ENCODE results near the gene FBLN2. TPM values are rescaled to one million over a fixed set of nuclear protein-coding genes. Genes with fewer than 3 reads are reported as not detected.

The FBLN2 gene
- total and polyA plus RNA-seq, 2 of the 13 experiments (the other 11 are each of a cell fraction or from before 2014, with no cell fraction given) = not detected

DNA sequence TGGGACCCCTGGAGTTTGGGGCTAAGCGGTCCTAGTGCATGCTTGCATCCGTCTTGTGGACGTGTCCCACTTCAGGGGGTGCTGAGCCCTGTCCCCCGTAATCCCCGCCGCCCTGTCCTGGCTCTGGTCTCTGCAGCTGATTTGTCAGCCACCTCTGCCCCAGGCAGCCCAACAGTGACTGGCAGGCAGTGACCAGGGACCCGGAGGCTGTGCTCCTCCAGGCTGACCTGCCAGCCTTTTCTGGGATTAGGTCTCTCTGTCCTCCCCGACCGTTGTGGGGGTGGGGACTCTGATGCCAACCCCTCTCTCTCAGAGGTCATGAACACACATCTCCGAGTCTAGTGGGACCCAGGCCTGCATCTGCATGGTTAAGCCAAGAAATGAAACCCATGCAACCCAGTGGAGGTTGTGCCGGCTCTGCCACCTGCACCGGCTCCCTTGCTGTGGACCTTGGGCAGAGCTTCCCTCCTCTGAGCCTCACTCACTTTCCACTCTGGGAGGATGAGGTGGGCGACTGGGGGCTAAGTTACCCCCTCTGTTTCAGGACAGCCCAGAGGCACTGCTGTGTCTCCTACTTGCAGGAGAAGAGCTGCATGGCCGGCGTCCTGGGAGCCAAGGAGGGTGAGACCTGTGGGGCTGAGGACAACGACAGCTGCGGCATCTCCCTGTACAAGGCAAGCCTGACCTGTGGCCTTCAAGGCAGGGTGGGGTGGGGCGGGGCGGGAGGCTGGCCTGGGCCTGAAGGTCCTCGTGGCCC lies 60.2 kb downstream of the FBLN2 start (continued):
- TF ChIP-seq ARNT2 (CRISPR knock-in tag; IDR thresholded peaks at IDR 0.05; ENCODE audit: low read depth) (no peak), NRL (CRISPR knock-in tag; IDR thresholded peaks at IDR 0.05; ENCODE audit: borderline replicate concordance) (no peak)

DNA sequence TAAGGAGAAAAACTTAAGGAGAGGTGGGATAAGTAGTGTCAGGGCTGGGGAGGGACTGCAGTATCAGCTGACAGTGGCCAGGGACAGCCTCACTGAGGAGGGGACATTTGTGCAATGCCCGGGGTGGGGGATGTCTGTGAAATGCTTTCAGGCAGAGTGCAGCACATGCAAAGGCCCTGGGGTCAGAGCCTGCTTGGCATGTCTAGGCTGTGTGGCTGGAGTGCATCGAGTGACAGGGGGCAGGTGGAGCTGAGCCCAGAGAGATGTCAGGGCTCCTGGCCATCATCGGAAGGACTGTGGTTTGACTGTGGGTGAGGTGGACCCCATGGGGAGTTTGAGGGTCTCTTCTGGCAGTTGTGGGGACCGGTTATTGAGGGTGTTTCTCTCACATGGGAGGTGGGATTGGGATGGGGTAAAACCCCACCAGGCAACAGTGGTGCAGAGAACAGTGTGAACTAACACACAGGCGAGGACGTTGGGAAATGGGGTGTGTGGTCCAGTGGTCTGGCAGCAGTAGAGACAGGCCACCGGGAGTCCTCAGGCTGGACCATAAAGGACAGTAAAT lies 61.2 kb downstream of the FBLN2 start:
- DNase-seq (ENCODE audit: low spot score) (no peak), FAIRE-seq (no peak), ATAC-seq (no peak)
- in situ Hi-C loops (cut with HindIII; ENCODE audit: extremely low pct_ligation_motif_present, low pct_unique_long_range_greater_than_20kb) (no loop called here), intact Hi-C loops (cut with micrococcal nuclease; ENCODE audit: unreplicated experiment) (no loop called here)
- no peak overlapping the region for H3K27ac ChIP-seq (ENCODE audit: extremely low read length, insufficient read depth, low read length)
- 33% methylated on average over 7 of the region's 7 CpGs for WGBS (ENCODE audit: low lambda C conversion rate)
- no peak overlapping the region for H3K9ac ChIP-seq (ENCODE audit: insufficient read depth, low read depth, low read length)
- H2AFZ ChIP-seq (ENCODE audit: low read length) = no peak overlapping the region
- no peaks in the 10 kb centered on the region for H3K36me3 ChIP-seq (replicated peaks in 1 of 2; ENCODE audit: control insufficient read depth in 1 of 2, insufficient read depth in 2 of 2, low read length in 2 of 2)
- no peaks in the 10 kb centered on the region for H3K79me2 ChIP-seq (ENCODE audit: insufficient read depth, low read length)
- H3K9me3 ChIP-seq (ENCODE audit: low read length) = no peaks in the 10 kb centered on the region
- H3K4me2 ChIP-seq (ENCODE audit: low read depth, low read length) = no peak overlapping the region
- ChIA-PET CTCF (ENCODE audit: low intra/inter-chr PET ratio, low total read pairs) (no interaction called here), POLR2A (no interaction called here)
- no peaks in the 10 kb centered on the region for H4K20me1 ChIP-seq (ENCODE audit: insufficient read depth, low read length)
- no peak overlapping the region for H3K4me3 ChIP-seq (replicated peaks in 1 of 3; ENCODE audit: insufficient read depth in 1 of 3, low read depth in 2 of 3, low read length in 3 of 3)
- BruUV-seq (replicated peaks) = no TSS peak
- no peaks in the 10 kb centered on the region for H3K4me1 ChIP-seq (ENCODE audit: insufficient read depth, low read length)
- peaks cover 10 to 27% of the 10 kb centered on the region in 2 experiments; a peak in 4 of 5 replicates for H3K27me3 ChIP-seq (ENCODE audit: control insufficient read depth in 1 of 2, insufficient read depth in 2 of 2, low read length in 2 of 2)
- TF ChIP-seq, protein P1, sequence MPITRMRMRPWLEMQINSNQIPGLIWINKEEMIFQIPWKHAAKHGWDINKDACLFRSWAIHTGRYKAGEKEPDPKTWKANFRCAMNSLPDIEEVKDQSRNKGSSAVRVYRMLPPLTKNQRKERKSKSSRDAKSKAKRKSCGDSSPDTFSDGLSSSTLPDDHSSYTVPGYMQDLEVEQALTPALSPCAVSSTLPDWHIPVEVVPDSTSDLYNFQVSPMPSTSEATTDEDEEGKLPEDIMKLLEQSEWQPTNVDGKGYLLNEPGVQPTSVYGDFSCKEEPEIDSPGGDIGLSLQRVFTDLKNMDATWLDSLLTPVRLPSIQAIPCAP (CRISPR knock-in tag; IDR thresholded peaks at IDR 0.05; ENCODE audit: low read depth) = no peak
- TF ChIP-seq, protein P2, sequence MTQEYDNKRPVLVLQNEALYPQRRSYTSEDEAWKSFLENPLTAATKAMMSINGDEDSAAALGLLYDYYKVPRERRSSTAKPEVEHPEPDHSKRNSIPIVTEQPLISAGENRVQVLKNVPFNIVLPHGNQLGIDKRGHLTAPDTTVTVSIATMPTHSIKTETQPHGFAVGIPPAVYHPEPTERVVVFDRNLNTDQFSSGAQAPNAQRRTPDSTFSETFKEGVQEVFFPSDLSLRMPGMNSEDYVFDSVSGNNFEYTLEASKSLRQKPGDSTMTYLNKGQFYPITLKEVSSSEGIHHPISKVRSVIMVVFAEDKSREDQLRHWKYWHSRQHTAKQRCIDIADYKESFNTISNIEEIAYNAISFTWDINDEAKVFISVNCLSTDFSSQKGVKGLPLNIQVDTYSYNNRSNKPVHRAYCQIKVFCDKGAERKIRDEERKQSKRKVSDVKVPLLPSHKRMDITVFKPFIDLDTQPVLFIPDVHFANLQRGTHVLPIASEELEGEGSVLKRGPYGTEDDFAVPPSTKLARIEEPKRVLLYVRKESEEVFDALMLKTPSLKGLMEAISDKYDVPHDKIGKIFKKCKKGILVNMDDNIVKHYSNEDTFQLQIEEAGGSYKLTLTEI (CRISPR knock-in tag; conservative IDR thresholded peaks at IDR 0.05) = no peak
- no peak for TF ChIP-seq ZSCAN25 (CRISPR knock-in tag; IDR thresholded peaks at IDR 0.05)
- TF ChIP-seq ZNF747 (CRISPR knock-in tag; IDR thresholded peaks at IDR 0.05; ENCODE audit: borderline replicate concordance) = no peak
- TF ChIP-seq HDAC6 (IDR thresholded peaks at IDR 0.05; ENCODE audit: low read depth, low read length) = no peak
- TF ChIP-seq SRSF9 (IDR thresholded peaks at IDR 0.05; ENCODE audit: borderline replicate concordance, insufficient read depth, low read depth, low read length, poor library complexity, severe bottlenecking) = no peak
- TF ChIP-seq, protein P3, sequence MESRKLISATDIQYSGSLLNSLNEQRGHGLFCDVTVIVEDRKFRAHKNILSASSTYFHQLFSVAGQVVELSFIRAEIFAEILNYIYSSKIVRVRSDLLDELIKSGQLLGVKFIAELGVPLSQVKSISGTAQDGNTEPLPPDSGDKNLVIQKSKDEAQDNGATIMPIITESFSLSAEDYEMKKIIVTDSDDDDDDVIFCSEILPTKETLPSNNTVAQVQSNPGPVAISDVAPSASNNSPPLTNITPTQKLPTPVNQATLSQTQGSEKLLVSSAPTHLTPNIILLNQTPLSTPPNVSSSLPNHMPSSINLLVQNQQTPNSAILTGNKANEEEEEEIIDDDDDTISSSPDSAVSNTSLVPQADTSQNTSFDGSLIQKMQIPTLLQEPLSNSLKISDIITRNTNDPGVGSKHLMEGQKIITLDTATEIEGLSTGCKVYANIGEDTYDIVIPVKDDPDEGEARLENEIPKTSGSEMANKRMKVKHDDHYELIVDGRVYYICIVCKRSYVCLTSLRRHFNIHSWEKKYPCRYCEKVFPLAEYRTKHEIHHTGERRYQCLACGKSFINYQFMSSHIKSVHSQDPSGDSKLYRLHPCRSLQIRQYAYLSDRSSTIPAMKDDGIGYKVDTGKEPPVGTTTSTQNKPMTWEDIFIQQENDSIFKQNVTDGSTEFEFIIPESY (CRISPR knock-in tag; IDR thresholded peaks at IDR 0.05) = no peak
- TF ChIP-seq, protein P4, sequence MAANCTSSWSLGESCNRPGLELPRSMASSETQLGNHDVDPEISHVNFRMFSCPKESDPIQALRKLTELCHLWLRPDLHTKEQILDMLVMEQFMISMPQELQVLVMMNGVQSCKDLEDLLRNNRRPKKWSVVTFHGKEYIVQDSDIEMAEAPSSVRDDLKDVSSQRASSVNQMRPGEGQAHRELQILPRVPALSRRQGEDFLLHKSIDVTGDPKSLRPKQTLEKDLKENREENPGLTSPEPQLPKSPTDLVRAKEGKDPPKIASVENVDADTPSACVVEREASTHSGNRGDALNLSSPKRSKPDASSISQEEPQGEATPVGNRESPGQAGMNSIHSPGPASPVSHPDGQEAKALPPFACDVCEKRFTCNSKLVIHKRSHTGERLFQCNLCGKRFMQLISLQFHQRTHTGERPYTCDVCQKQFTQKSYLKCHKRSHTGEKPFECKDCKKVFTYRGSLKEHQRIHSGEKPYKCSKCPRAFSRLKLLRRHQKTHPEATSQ (CRISPR knock-in tag; IDR thresholded peaks at IDR 0.05; ENCODE audit: borderline replicate concordance) = no peak
- no peak for TF ChIP-seq BORCS8-MEF2B (CRISPR knock-in tag; IDR thresholded peaks at IDR 0.05)

Data from HepG2 (cell line).